ENCODE measurements around the gene IRF2.
A peak's percentile ranks its signal among the peaks of the same experiment; 100 is the strongest.
"Not testable (repeated sequence)": the region's sequence is repeated elsewhere in the genome, so short reads cannot be mapped to it uniquely, and the experiment has no call there.

IRF2 gene

DNA sequence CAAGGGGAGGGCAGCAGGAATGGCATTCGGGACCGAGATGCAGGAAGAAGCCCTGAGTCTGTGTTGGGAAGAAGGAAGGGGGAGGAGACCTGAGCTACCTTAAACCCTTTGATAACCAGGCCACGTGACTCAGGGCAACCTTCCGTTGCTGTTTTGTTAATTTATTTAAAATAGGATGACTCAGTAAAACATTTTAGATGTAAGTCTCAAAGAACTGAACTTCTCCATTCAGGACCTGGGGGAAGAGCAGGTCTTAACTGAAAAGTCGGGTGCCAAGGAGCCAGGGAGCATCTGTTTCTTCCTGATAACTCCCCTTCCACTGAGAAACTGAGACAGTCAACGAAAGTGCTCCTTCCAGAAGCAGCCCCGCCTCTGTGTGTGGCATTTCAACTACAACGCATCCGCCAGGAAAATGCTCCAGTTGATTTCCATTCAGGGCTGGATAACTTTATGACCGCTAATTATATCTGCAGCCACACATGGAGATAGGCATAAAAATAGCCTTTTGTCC is 88.0 kb downstream of the IRF2 start:
- DNase-seq: no peak

DNA sequence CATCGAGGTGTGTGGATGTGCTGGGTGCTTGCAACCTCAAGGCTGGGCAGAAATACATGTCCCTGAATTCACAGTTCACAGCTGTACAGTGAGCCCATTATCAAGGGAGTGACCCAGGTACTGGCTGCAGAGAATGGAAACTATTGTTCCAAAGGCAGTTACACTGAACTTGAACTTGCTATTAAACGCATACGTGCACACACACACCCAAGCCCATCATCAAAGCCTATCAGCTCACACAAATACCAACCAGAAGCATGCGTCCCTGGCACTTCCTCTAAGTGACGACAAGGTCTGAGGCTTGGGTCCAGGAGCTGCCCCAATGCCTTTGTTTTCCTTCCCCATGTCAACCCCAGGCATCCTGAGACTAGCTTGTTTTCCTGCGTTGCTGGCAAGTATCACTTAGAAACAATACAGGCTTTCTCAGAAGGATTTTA is 88.6 kb downstream of the IRF2 start:
- no peak for DNase-seq

DNA sequence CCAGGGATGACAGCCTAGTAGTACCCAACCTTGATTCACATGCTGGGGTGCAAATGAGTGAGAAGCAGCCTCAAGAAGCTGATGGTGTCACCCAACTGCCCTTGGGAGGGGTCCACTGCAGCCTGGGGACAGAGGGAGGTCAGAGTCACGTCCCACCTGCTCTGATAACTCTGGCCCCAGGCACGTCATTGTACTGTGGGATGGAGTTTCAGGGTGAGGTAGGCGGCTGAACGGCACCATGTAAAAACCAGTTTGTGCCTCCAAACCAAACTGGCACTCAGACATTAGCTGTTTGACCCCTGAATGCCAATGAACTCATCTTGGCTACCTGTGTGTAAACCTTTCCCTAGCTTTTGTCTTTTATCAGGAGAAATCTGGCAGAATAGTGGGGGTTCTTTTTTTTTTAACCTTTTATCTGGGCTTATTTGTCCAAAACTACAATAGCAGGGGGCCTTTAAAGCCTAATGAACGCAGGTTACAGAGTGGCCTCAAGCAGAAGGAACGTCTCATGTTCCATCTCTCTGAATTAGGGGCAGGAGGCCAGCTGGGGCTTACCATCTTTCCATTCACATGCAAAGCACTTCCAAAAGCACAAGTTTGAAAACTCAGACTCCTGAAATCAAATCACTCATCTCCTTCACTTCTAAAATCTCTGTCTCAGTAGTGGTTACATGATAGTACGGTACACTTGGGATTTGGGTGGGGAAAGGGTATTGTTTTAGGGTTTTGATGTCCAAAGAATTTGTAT is 89.4 kb downstream of the IRF2 start:
- no peak for DNase-seq

DNA sequence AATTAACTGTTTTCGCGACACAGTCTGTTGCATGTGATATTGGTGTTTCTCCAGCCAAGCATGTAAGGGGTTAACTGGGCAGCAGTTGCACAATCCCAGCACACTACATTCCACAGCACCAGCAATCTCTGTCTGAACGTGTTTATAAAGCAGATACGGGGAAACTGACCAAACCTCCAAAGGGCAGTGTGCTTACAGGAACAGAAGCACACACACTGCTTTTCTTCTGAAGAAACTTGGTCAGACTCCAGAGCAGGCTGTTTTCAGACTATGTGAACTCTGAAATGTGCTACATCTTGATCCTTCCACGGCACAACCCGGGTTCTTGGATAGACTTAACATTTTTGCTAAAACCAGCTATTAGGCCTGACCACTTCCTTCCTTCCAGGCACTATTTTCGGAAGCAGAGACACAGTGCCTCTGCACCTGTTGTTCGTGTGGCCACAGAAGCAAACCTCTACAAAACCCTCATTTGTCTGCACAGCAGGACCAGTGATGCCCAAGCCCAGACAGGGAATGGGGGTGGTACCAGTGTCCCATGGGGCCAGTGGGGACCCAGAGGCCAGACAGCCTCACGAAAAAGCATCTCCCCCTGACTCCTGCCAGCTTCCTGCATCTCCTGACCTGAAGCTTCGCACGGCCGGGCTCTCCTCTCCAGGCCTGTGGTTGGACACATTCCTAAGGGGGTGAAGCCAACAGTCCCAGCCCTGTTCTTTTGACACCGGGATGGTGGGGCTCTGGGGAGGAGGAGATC is 90.1 kb downstream of the IRF2 start:
- DNase-seq: no peak

DNA sequence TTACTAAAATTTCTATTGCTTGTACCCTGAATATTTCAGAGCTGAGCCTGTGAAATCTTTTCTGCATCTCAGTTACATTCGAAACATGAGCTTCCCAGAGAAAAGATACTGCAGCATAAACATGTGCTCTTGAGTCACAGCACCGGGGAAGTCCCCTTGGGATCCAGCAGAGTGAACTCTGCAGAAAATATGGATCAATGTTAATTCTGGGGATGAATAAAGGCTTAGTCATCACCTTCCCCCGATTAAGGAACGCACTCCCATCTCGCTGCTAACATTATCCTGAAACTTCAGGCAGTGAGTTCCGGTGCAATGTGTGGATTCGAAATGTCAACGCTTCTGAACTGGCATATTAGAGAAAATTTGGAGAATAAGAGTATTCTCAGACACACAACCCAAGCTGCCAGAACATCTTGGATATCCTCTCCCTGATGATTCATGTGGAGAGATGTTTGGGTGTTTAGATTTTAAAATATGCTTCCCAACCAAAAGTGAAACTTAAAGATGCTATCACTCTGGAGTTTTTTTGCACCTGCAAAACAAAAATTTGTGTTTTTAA is 90.8 kb downstream of the IRF2 start:
- DNase-seq: peak; percentile 3

DNA sequence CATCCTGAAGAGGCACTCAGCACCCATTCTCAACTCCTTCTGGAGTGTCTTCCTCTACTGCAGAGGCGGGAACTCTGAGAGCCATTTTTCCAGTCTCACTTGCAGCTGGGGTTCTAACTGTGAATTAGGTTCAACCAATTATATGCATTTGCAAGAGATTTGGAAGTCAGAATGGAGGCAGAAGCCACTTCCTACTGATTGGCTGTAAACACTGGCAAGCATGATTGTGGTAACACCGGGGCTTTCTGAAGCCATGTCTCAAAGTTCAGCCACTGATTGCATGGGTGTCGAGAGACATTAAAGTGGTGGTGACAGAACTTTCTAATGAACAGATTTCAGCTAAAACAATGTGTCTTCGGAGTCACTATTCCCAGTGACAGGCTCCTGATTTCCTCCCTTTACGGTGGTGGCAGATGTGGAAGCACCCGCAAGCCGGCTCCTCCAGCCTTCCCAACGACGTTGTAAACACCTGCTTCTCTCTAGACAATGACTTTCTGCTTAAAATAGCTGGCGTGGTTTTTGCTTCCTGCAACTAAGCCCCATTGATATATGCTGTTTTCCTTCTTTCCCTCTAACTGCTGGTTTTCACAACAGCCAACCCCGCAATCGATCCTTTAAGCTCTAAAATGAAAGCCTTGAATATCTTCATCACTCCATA is 92.0 kb downstream of the IRF2 start:
- DNase-seq: peak; percentile 26

DNA sequence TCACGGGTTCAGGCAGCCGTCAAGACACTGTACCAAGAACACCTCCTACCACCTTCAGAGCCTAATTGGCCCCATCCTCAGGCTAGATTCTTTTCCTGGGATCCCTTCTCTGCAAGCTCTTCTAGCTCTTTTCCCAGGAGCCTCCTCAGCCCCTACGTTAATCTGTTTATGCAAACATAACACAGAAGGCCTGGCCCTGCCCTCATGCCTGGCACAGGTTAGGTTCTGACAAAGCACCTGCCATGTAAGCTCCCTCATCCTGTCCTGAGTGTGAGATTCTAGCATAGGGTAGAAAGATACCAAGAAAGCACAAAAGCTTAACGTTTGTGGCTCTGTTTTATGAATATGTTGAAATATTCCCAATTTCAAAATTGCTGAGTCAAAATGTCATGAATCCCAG is 93.6 kb downstream of the IRF2 start:
- no peak for DNase-seq

DNA sequence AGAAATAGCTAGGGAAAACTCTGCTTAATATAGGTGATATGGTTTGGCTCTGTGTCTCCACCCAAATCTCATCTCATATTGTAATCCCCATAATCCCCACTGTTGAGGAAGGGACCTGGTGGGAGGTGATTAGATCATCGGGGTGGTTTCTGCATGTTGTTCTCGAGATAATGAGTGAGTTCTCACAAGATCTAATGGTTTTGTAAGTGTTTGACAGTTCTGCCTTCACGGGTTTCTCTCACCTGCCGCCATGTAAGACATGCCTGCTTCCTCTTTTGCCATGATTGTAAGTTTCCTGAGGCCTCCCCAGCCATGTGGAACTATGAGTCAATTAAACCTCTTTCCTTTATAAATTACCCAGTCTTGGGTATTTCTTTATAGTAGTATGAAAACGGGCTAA is 94.1 kb downstream of the IRF2 start:
- not testable (repeated sequence) for DNase-seq

DNA sequence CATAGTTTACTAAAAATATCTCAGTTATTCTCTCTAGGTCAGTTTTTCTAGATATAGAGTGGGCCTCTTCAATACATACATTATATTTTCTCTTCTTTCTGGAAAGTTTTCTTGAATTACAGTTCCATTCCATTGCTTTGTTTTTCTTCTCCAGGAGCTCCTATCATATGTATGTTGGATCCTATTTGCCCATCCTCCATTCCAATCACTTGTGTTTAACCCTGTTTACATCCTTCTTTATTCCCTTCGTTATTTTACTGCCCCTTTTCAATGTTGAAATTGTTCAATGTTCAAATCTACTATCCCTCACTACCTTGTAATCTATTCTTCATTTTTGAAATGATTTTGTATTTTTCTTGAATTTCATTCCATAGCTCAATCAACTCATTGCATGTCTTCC is 97.4 kb downstream of the IRF2 start:
- no peak for DNase-seq

DNA sequence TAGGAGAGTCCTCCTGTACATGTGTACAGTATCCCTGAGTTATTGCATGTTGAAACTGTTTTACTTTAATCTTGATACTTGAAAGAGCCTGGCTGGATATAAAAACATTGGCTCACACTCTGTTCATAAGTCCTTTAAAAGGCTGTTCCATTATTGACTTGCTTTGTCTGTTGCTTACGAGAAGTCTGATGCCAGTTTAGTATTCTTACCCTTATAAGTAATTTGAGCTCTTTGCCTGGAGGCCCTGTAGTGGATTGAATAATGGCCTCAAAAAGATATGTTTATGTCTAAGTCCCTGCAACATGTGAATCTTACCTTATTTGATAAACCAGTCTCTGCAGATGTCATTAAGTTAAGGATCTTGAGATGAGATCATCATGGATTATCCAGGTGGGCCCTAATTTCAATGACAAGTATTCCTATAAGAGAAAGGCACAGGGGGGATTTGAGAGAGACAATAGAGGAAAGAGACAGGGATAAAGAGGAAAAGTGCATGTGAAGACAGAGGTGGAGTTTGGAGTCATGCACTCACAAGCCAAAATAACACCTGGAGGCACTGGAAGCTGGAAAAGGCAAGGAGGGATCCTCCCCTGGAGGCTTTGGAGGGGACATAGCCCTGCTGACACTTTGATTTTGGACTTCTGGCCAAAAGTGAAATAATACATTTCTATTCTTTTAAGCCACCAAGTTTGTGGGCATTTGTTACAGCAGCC is 98.1 kb downstream of the IRF2 start:
- peak; percentile 3 for DNase-seq

DNA sequence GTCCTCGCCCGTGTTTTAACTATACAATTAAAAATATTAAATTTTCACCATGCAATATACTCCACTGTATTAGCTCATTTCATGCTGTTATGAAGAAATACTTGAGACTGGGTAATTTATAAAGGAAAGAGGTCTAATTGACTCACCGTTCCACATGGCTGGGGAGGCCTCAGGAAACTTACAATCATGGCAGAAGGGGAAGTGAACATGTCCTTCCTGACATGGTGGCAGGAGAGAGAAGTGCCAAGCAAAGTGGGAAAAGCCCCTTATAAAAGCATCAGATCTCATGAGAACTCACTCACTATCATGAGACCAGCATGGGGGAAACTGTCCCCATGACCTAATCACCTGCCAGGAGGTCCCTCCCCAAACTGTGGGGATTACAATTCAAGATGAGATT is 98.7 kb downstream of the IRF2 start:
- DNase-seq: not testable (repeated sequence)

DNA sequence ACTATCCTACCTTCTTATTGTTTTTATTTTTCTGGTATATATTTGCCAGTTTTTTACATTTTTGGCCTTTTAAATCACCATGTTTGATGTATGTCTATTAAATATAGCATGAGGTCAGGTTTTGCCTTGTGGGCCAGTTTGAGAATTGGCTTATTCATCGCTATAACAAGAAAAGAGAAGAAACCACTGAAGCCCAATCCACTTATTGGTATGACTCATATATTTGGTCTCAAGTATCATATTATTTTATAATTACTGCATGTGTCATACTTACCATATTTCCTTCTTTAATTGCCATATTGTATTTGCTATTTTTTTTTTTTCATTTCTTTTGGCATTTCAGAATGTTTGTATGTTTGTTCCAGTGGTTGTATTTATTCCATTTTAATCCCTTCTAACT is 99.3 kb downstream of the IRF2 start:
- DNase-seq: no peak

DNA sequence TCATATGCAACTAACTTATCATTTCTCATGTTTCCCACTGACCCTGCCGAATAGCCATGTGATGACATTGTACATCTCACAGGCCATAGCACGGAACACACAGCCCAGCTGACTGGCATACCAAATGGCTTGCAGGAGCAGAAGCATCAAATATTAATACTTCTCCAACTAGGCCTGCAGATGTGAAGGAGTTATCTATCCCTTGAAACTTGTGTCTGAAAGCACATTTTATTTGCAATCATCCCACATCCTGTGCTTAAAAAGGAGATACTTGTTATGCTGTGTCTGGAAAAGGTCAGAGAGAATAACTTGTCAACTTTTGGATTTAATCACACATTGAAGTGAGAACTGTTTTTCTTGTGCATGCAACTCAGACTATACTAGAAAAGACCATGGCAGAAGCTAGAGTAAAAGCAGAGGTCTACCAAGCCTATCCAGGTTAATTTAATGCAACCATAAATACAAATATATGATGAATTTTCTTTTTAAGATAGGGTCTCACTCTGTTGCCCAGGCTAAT is 100.4 kb downstream of the IRF2 start:
- no peak for DNase-seq

DNA sequence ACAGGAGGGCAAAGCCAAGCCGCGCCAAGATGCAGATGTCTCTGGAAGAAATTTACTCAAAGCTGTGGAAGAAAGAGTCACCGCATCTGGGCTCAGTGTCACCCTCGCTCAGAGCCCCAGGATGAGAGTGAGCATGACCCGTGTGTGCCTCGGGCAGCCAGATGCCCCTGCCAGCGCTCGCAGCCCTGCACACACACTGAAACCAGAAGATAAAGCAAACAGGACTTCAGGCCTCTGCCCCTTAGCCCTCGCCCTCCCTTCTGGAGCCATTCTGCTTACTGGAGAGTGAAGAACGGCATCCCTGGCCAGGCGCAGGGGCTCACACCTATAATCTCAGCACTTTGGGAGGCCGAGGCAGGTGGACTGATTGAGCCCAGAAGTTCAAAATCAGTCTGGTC is 103.0 kb downstream of the IRF2 start:
- no peak for DNase-seq

DNA sequence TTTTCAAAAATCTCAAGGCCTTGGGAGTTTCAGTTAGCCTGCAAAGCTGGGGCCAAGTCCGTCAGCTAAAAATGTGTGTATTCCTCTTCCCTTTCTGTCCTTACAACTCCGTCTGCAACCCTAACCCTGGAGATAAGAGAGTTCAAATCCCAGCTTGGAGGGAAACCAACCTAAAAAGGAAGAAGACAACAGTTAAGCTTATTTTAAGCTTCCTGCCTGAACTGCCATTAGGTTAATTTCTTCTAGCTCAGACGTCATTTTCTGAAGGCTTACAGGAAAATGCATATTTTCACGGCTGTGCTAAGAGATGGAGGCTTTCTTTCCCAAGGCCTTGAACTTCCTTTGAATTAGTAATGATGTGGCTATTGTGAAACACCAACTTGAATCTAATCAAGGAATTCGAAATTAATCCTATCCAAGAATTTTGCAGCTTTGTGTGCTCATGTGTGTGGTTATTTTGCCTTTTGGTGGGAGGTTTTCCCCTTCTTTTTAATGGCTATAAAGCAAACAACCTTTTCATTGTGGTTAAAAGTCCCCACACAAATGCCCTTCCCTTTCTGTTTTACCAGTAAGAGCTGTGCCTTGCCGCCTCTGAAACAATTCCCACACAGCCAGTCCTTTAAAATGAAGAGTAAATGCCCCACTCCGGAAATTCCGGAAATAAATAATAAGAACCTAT is 103.5 kb downstream of the IRF2 start:
- no peak for DNase-seq

DNA sequence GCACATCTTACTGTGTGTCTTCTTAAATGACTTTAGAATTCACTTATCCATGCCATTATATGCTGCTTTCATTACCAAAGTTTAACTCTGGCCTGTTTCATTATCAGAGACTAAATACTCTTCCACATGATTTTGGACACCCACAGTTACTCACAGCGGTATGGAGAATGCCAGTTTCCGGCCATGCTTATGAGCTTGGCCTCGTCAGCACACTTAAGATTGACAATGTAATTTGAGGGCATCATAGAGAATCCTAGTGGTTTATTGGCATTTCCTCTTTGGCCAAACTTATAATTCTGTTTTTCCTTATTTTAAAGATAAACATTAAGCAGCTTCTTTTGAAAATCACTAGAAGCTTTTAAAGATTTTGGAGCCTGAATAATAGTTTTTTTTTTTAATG is 104.5 kb downstream of the IRF2 start:
- no peak for DNase-seq

DNA sequence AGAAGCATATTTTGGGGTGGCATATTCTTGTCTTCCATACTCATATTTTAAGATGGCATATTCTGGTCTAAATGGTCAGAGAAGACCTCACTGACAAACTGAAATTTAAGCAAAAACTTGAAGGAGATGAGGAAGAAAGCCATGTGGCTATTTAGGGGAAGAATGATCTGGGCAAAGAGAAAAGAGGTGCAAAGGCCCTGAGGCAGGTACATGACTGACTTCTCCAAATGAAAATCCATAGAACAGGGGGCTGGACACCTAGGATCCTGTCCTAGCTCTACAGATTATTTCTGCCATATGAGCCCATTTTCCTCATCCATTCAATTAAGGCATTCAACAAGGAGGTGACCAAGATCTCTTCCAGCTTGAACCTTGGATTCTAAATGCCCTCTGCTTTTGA is 105.6 kb downstream of the IRF2 start:
- no peak for DNase-seq

DNA sequence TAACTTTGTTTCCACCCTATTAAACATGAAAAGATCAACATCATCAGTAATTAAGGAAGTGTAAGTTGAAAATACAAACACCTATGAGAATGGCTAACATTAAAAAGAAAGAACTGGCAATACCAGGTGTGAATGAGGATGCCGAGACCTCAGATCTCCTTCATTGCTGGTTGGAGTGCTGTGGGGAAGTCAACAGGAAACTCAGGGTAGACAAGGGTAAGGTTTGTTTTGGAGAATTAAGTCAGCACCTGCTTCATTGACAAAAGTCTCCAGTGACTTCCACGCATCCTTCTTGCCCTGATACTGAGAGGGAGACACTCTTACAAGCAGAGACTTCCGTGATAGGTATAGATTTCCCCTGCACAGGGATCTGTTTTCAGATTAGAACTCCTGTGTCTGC is 106.1 kb downstream of the IRF2 start:
- no peak for DNase-seq

DNA sequence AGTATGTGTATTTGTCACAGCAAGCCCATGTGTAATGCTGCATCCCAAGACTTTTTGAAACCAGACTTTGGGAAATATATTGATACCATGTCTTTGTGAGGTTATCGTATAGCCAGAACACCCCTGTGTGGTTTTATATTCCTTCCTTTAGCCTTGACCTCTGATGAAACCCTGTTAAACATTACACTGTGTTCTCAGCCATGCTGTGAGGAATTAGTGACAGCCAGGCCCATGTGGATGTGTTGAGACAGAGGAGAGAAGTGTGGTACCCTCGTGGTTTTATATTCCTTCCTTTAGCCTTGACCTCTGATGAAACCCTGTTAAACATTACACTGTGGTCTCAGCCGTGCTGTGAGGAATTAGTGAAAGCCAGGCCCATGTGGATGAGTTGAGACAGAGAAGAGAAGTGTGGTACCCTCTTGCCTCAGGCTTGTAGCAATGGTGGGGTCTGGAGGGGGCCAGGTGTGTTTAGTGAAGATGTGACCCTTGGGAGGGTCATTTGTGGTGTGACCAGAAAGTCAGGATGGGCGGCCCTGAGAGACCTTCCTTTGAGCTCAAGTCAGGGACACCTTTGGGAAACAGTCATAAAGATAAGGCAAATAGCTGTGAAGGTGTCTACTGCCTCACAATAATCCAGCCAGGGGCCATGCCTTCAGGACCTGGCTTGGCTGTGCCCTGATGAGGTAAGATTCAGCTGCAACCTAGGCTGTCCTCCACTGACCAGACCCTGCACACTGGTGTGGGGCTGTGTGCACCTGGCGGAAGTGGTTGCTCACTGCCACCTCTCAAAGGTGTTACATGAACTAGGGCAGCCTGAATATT is 110.0 kb downstream of the IRF2 start:
- DNase-seq: no peak

DNA sequence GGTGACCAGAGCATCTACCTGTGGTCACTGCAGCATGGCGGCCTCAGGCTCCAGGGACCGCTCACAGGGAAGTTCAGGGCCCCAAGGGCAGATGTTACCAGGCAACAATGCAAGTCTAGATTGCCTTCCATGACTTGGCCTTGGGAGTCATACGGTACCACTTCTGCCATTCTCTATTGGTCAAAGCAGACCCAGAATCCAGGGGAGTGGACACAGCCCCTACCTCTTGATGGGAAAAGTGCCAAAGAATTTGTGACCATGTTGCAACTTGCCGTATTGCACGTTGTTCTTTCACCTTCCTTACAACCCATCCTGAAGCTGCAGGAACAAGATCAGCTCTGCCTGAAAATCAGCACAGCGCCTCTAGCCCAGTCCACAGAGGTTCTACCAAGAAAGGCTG is 111.1 kb downstream of the IRF2 start:
- DNase-seq: no peak

DNA sequence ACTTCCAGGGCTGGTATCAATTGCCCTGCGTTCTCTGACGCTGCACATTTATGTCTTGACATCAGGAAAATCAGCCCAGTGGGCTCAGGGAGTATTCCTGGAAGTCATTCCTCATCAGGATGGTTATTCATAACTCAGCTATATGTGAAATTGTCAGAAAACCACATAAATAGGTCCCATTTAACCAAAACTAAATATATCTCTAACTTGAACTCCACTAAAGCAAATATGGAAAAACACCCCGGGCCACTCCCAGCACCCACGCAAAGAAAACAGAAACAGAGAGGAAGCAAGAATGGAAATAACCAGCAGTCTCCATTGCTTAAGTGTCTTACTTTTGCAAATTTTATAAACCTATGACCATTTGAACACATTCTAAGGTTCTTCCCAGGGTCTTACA is 112.0 kb downstream of the IRF2 start:
- no peak for DNase-seq

Data from NCI-H2171 treated with DMSO at 0.1 percent for 48 hours (cell line).